Cardiac fibroblast (primary cell): ENCODE results near the gene PKD1L1.

ENCODE experiments used
- DNase-seq, 2 donors: peaks; one replicate each; pipeline versions ENCODE4 v3.0.0 to v3.0.0-alpha.2; 2010; ENCODE audit warnings: low read depth in 2 of 2
- H3K4me3 ChIP-seq, 2 donors: replicated peaks in 1 of 2; 1 replicate in 1 of 2; 2 replicates in 1 of 2; pipeline ENCODE4 v1.5.1; 2011; ENCODE audit warnings: low read depth in 2 of 2, low read length in 2 of 2, mild to moderate bottlenecking in 2 of 2, moderate library complexity in 1 of 2
- TF ChIP-seq, protein P1 (sequence below): IDR thresholded peaks from one replicate; pipeline ENCODE4 v1.5.1; 2011; ENCODE audit warnings: low read depth, mild to moderate bottlenecking, low read length, inconsistent platforms

Gene PKD1L1

DNA sequence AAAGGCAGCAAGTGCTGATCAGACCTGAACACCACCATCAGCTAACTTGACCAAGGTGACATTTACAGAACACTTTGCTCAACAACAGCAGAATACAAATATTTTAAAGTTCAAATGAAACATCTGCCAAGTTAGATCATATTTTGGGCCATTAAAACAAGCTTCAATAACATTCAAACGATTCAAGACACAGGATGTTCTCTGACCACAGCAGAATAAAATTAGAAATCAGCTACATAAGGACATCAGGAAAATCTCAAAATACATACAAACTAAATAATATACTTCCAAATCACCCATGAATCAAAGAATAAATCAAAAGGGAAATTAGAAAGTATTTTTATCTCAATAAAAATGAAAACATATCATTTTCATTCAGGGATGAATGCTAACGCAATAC, 173.0 kb downstream of the PKD1L1 start:
- TF ChIP-seq, protein P1, sequence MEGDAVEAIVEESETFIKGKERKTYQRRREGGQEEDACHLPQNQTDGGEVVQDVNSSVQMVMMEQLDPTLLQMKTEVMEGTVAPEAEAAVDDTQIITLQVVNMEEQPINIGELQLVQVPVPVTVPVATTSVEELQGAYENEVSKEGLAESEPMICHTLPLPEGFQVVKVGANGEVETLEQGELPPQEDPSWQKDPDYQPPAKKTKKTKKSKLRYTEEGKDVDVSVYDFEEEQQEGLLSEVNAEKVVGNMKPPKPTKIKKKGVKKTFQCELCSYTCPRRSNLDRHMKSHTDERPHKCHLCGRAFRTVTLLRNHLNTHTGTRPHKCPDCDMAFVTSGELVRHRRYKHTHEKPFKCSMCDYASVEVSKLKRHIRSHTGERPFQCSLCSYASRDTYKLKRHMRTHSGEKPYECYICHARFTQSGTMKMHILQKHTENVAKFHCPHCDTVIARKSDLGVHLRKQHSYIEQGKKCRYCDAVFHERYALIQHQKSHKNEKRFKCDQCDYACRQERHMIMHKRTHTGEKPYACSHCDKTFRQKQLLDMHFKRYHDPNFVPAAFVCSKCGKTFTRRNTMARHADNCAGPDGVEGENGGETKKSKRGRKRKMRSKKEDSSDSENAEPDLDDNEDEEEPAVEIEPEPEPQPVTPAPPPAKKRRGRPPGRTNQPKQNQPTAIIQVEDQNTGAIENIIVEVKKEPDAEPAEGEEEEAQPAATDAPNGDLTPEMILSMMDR: no peak
- DNase-seq: no peak
- H3K4me3 ChIP-seq: no peak overlapping the region

DNA sequence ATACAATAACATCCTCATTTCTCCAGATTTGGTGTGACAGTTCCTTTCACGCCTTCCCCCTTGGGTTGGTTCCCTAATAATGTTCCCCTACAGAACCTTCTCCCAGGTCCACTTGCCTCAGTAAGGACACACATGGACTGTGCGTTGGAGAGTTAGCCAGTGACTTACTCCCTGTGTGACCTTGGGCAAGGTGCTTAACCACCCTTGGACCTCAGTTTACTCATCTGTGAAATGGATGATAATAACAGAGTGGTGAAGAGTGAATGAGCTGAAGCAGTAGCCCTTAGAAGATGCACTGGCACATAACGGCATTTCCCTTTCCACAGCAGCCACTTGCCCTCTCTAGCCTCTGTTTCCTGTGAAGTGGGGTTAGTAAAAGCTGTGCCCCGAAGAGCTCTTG, 175.8 kb downstream of the PKD1L1 start:
- no peak for DNase-seq
- no peak overlapping the region for H3K4me3 ChIP-seq
- TF ChIP-seq, protein P1: no peak

DNA sequence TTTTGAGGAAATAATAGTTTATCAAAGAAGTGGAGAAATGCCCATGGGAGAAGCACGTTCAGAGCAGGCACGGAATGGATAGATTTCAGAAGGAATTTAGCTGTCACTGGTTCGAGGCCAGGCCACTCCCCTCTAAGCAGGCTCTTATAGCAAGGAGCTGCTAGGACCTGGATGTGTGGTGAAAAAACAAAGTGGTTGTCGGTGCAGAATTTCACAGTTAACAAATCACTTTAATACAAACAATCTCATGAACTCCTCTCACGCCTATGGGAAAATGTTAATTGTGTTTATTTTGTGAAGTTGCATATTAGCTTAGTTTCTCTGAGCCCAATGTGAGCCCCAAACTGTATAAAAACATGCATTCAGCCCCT, 176.3 kb downstream of the PKD1L1 start:
- H3K4me3 ChIP-seq: no peak overlapping the region
- TF ChIP-seq, protein P1: no peak
- DNase-seq: peak; percentile 32 to 48

DNA sequence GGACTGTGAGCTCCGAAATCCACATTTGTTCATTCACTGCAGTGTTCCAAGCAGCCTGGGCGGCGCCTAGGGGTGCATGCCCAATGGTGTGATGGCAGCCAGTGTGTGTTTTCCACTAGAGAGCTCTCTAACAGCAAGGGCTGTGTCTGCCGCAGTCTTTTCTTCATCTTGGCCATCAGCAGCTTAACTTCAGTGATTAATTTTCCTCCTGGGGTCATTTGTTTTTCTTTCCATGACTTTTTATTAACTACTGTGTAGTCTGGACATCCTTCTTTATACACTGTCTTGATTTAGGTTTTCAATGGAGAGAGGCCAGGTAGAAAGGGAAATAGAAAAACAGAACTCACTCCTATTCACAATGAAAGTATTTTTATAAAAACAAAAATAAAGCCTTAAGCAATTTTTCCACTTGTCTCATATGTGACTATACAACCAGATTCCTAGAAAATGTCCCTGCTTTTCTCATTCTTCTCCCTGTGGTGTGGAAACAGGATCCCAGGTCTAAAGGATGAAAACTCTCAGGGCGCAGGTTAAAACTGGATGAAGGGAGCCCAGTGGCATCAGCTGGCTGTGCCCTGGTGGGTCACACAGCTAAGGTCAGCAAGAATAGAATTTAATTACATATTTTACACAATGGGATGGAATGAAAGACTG, 176.8 kb downstream of the PKD1L1 start:
- TF ChIP-seq, protein P1: no peak
- peak; percentile 34 to 38 for DNase-seq
- no peak overlapping the region for H3K4me3 ChIP-seq

DNA sequence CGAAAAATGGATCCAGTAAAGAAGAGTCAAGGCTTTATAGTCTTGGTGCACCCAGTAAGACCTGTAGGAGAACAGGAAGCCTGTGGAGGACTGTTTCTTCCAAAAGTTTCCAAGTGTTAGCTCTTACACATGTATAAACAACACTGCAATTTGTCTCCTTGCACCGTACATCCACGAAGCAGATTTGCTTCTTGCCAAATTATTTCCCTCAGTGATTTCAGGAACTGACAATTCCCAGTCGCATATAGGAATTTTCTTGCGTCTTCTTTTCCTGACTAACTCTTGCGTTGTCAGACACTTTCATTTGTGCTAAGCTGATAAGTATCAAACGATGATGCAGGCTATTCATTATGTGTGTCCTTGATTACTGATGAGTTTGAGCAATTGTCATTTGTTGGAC, 182.1 kb downstream of the PKD1L1 start:
- no peak for DNase-seq
- TF ChIP-seq, protein P1: no peak
- H3K4me3 ChIP-seq: no peak overlapping the region

DNA sequence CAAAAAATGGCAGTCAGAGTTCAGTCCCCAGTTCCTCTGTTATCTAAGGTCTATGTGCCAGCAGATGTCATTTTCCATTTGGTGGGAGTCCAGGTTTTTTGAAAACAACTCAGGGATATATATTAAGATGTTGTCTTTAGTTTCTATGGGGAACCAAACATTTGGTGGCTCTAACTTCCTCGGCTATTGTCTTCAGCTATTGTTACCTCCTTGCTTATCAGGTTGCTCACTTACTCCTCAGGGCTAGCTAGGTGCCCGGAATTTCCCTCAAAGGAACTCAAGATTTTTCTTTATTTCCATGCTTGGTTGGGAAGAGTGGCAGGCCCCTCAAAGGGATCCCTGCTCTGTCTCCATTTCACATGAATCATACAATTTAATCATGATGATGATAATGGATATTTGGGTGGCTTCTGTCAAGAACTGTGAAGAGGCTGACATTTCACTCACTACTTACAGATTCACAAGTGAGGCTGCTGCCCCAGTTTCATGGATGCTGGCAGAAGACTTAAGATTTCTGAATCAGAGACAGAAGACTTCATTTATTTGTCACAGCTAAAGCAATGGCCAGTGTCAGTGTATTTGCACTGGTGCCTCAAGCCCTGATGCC, 182.8 kb downstream of the PKD1L1 start:
- TF ChIP-seq, protein P1: no peak
- peak in 1 of 2 donors; percentile 50 for DNase-seq
- no peak overlapping the region for H3K4me3 ChIP-seq

DNA sequence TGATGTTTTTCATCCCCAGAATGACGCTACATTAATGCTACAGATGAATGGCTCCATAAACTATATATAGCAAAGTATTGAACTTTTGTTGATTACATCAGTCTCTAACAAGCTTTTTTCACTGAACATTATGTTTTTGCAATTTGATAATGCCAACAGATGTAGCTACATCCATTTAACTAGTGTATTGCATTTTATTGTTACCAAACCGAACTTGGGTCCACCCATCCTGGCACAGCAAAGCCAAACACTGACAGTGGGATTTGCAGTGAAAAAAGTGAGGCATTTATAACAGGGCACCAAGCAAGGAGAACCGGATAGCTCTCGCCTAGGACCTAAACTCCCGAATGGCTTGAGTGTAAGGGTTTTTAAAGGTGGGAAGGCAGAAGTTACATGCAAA, 183.5 kb downstream of the PKD1L1 start:
- DNase-seq: no peak
- TF ChIP-seq, protein P1: no peak
- no peak overlapping the region for H3K4me3 ChIP-seq
